Measurements from ENCODE around the gene OBI1. TPM values are rescaled to one million over a fixed set of nuclear protein-coding genes. Genes with fewer than 3 reads are reported as not detected.

OBI1 gene
- total RNA-seq, 2 donors from 2014 or later: 8.9 to 9.1 TPM

GRCh38 chr13:78607409-78608251 lies 51.3 kb downstream of the OBI1 start:
- no peak for DNase-seq (ENCODE audit: low spot score)
- intact Hi-C loops (cut with DNase I): no loop called here

GRCh38 chr13:78606471-78607408 lies 52.2 kb downstream of the OBI1 start:
- DNase-seq (ENCODE audit: low spot score): no peak
- intact Hi-C loops (cut with DNase I): no loop called here

- intact Hi-C loops (cut with DNase I): loop anchor here in 1 of 2 donors (5.0 kb wide), 1 partner anchor 108 kb away; no protein-coding TSS in a partner anchor
- DNase-seq (ENCODE audit: low spot score): no peak
These were observed 54.0 kb downstream of the OBI1 start for GRCh38 chr13:78604782-78605611.

DNA sequence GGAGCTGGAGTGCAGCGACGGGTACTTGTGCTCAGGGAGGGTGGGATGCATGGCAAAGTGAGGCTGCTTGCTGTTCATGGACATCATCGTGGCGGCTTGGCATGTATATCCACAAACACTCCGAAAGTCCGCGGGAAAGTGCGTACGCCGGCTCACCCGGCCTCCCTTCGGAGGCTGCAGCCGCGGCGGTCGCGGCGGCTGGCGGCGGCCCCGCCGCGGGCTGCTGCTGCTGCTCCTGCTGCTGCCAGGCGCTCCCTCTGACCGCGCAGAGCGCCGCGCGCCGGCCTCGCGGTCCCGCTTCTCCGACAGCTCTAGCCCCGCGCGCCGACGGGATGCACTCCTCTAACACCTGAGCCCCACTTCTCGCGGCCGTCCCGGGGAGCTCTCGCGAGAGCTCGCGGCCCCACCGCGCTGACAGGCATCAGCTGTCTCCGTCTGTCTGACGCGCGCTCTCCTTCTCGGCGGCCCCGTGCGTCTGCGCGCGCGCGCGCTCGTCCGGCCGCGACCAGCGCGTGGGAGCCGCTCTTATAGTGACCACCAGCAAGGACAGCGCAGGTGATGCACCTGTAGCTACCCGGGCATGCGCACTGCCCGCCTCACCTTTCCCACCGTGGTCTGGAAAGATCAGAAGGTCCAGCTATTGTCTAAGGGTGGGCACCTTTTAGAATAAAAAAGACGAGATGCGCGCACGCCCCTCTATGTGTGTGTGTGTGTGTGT lies 55.6 kb downstream of the OBI1 start, which contains the start of gene POU4F1:
TSS of gene POU4F1 (minus strand) at position 313 of the 718 bp plus-strand sequence. CDS start at position 87, 226 bp downstream.
- no peak for DNase-seq (ENCODE audit: low spot score)
- intact Hi-C loops (cut with DNase I): loop anchor here in 1 of 2 donors (5.0 kb wide), 1 partner anchor 106 kb away; no protein-coding TSS in a partner anchor

DNA sequence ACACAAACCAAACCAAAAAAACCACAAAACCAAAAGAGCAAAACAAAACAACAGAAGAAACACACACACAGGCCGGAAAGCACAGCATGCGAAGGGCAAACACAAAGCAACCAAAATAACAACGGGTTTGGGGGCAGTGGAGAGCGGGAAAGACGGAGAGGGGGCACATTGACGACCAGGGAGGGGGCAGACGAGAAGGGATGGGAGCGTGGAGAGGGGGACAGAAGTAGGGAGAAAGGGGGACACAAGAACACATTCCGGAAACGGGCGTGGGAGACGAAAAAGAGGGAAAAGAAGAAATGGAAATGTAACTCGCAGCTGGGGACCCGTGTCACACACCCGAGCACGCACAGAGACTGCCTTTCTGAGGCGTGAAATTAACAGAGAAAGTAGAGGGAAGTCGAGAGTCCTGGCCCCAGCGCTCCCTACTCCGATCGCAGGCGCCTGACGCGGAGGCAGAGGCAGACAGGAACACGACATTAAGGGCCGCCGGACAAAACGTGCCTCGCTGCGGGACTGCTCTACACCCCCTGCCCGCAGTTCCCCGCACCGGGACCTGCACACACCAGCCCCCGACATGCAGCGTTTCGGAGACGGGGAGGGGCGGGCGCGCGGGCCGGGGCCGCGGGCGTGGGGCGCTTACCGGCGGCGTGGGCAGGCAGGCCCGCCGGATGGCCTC lies 56.3 kb downstream of the OBI1 start:
- intact Hi-C loops (cut with DNase I): loop anchor here in 1 of 2 donors (5.0 kb wide), 1 partner anchor 105 kb away; no protein-coding TSS in a partner anchor

GRCh38 chr13:78601874-78602560 lies 56.9 kb downstream of the OBI1 start:
- intact Hi-C loops (cut with DNase I): loop anchor here in 1 of 2 donors (5.0 kb wide), 1 partner anchor 105 kb away; no protein-coding TSS in a partner anchor
- DNase-seq (ENCODE audit: low spot score): no peak

More for the DNA sequence above, 56.3 kb downstream of the OBI1 start:
- DNase-seq (ENCODE audit: low spot score): no peak

DNA sequence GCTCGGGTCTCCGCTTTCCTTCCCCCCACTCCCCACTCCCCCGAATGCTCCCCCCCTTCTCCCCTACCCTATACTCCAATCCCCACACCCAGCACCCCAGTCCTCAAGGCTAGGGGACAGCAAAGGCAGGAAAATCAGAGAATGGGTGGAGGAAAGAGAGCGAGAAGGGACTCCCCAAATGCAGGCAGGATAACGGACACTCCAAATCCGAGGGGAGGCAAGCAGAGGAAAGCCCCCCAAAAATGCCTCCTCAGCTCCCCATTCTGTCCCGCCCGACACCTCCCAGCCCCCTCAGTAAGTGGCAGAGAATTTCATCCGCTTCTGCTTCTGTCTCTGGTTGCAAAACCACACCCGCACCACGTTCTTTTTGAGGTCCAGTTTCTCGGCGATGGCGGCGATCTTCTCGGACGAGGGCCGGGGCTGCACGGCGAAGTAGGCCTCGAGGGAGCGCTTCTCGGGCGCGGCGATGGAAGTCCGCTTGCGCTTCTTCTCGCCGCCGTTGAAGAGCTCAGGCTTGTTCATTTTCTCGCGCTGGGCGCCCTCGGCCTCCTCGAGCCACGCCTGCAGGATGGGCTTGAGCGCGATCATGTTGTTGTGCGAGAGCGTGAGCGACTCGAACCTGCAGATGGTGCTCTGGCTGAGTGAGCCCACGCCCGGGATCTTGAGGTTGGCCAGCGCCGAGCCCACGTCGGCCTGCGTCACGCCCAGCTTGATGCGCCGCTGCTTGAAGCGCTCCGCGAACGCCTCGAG lies 57.7 kb downstream of the OBI1 start:
- peak; percentile 81 for DNase-seq (ENCODE audit: low spot score)
- intact Hi-C loops (cut with DNase I): loop anchor here in 1 of 2 donors (5.0 kb wide), 1 partner anchor 104 kb away; no protein-coding TSS in a partner anchor

DNA sequence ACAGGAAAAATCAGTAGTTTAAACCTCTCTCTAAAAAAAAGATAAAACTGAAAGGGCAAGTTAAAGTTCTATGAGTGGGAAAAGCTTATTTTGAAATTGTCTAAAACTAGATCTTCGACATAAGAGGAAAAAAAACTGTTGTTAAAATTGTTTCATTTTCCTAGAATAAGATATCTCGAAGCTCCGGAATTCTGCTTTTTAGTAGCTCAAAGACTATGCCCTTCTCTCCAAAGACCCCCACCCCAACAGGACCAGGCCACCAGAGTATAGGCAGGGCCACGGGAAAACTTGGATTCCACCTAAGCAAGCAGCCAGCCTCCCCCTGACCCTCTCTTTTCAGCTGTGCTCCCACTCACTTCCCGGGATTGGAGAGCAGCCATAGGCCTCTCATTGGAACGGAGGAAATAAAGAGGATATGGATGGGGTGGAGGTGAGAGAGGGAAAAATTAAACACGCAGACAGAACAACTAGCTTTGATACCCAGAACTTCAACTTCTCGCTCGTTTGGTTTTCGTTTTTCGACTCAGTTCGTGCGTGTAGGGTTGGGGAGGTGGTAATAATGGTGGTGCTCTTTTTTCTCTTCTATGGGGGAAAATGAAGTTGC lies 58.6 kb downstream of the OBI1 start:
- no peak for DNase-seq (ENCODE audit: low spot score)
- intact Hi-C loops (cut with DNase I): loop anchor here in 1 of 2 donors (5.0 kb wide), 1 partner anchor 103 kb away; no protein-coding TSS in a partner anchor

DNA sequence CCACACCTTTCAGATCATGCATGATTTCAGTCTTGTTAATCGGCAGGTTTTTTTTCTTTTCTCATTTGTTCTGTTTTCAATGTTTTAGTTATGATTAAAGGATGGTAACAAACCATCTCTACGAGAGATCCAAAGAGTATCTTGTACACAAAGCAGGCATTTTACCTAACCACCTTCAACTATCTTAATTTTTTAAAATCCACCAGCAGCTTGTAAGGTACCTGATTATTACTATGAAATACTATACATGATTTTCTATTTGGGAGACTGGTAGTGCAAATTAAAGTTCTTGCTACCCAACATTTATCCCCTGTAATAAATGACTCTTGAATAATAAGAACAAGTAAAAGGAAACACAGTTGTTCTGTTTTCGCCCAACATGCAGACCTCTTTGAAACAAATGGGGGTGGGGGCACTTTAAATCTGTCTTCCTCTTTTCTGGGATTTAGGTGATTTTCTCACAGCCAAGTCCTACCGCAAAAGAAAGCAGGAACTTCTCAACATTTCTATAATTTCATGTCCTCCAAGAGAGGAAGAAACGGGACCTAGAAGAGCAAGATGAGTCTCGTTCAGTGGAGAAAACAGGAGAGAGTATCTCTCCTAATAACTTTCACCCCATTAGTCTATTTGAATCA lies 59.2 kb downstream of the OBI1 start:
- DNase-seq (ENCODE audit: low spot score): no peak
- intact Hi-C loops (cut with DNase I): loop anchor here in 1 of 2 donors (5.0 kb wide), 1 partner anchor 102 kb away; no protein-coding TSS in a partner anchor

GRCh38 chr13:78598966-78599644 lies 59.9 kb downstream of the OBI1 start:
- DNase-seq (ENCODE audit: low spot score): no peak
- intact Hi-C loops (cut with DNase I): no loop called here

- DNase-seq (ENCODE audit: low spot score): no peak
- intact Hi-C loops (cut with DNase I): no loop called here
These were observed 60.7 kb downstream of the OBI1 start for GRCh38 chr13:78598116-78598781.

DNA sequence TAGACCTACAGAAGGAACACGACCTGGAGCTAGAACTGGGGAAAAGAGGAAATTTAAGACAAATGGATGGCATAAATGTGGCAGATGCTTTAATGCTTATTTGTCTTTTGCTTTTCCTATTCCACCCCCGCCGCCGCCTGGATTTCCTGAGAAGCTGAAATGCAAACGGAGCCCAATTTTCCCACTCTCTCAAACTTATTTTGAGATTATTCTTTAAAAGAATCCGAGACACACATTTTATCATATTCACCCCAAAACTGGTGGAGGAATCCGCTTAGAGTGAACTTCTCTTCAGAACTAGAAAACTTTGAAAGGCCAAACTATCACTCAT lies 61.4 kb downstream of the OBI1 start:
- intact Hi-C loops (cut with DNase I): no loop called here
- no peak for DNase-seq (ENCODE audit: low spot score)

DNA sequence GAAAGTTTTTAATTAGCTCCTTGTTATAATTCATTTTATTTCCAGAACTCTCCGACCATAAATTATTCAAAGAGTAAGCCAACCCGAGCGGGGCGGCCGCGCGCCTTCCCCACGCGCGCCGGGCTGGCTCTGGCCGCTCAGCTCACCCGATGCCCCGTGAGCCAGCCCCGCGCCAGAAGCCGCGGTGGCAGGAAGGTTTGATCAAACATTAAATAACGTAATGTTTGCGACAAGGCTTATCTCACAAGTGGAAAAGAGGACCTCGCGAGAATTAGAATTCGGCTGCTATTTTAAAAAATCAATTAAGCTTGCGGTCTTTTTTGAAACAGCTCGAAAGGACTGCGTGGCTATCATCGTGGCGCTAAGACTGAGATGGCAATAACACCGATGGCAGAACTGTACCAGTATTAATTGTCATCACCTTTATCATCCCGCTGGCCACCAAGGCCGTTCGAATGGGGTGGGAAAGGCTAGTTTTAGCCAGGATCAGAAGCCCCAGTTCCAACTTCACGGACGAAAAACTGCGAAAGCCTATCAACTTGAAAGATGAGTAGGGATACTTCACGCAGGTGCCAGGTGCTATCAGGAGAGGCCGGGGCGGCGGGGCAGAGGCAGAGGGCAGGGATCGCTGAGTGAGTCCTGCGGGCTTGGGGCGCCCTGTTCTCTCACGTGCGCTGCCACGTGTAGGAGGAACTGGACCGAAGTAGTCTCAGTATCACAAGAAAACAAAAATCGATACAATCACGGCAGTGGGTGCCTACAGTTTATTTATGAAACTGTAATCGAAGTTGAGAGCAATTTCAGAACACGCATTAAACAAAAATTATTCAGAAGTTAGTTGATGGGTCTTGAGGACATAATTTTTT lies 62.0 kb downstream of the OBI1 start:
- intact Hi-C loops (cut with DNase I): no loop called here

DNA sequence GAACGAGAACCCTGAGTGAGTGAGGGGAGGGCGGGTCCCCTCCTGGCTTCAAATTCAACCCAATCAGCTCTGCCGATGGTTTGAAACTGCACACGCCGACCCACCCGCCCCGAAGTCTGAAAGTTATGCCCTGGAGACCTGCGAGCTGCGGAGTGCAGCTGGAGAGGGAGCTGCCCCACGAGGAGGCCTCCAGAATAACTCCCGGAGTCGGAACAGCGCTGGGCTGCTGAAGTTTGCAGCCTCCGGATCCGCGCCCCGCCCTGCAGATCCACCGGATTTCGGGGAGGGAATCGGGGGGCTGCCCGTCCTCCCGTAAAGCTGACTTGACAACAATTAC lies 62.6 kb downstream of the OBI1 start:
- intact Hi-C loops (cut with DNase I): no loop called here
- no peak for DNase-seq (ENCODE audit: low spot score)

More for the DNA sequence above, 62.0 kb downstream of the OBI1 start:
- DNase-seq (ENCODE audit: low spot score): no peak
